ENCODE measurements around the gene SOD1.

Gene SOD1

GRCh38 chr21:31659536-31660258, at the start of gene SOD1:
Gene SOD1 (plus strand): TSS chr21:31659693. CDS start chr21:31659770, 77 bp downstream.
- in situ Hi-C loops (cut with MboI; ENCODE audit: low pct_unique_long_range_greater_than_20kb, low sequenced_read_pairs, unreplicated experiment): no loop called here
- no peak for TF ChIP-seq CTCF (IDR thresholded peaks at IDR 0.05; ENCODE audit: extremely low read depth, insufficient read depth, missing control alignments)

GRCh38 chr21:31611445-31611844, 48.0 kb upstream of the SOD1 start:
- in situ Hi-C loops (cut with MboI; ENCODE audit: low pct_unique_long_range_greater_than_20kb, low sequenced_read_pairs, unreplicated experiment): no loop called here
- DNase-seq (ENCODE audit: low spot score): no peak
- TF ChIP-seq CTCF (IDR thresholded peaks at IDR 0.05; ENCODE audit: extremely low read depth, insufficient read depth, missing control alignments): no peak

More at GRCh38 chr21:31659536-31660258, at the start of gene SOD1:
- DNase-seq (ENCODE audit: low spot score): peak; percentile 98

GRCh38 chr21:31612894-31613785, 46.4 kb upstream of the SOD1 start:
- in situ Hi-C loops (cut with MboI; ENCODE audit: low pct_unique_long_range_greater_than_20kb, low sequenced_read_pairs, unreplicated experiment): no loop called here
- no peak for DNase-seq (ENCODE audit: low spot score)
- no peak for TF ChIP-seq CTCF (IDR thresholded peaks at IDR 0.05; ENCODE audit: extremely low read depth, insufficient read depth, missing control alignments)

GRCh38 chr21:31614705-31615104, 44.8 kb upstream of the SOD1 start:
- no peak for DNase-seq (ENCODE audit: low spot score)
- in situ Hi-C loops (cut with MboI; ENCODE audit: low pct_unique_long_range_greater_than_20kb, low sequenced_read_pairs, unreplicated experiment): no loop called here
- no peak for TF ChIP-seq CTCF (IDR thresholded peaks at IDR 0.05; ENCODE audit: extremely low read depth, insufficient read depth, missing control alignments)

GRCh38 chr21:31616216-31616615, 43.3 kb upstream of the SOD1 start:
- in situ Hi-C loops (cut with MboI; ENCODE audit: low pct_unique_long_range_greater_than_20kb, low sequenced_read_pairs, unreplicated experiment): no loop called here
- DNase-seq (ENCODE audit: low spot score): no peak
- no peak for TF ChIP-seq CTCF (IDR thresholded peaks at IDR 0.05; ENCODE audit: extremely low read depth, insufficient read depth, missing control alignments)

GRCh38 chr21:31618696-31619430, 40.6 kb upstream of the SOD1 start:
- DNase-seq (ENCODE audit: low spot score): no peak
- in situ Hi-C loops (cut with MboI; ENCODE audit: low pct_unique_long_range_greater_than_20kb, low sequenced_read_pairs, unreplicated experiment): no loop called here
- TF ChIP-seq CTCF (IDR thresholded peaks at IDR 0.05; ENCODE audit: extremely low read depth, insufficient read depth, missing control alignments): no peak

All from GM13977 (cell line).